Fibroblast of villous mesenchyme (primary cell): ENCODE results near the gene TTYH2. TPM values are rescaled to one million over a fixed set of nuclear protein-coding genes. Genes with fewer than 3 reads are reported as not detected.

ENCODE experiments used
- DNase-seq: peaks from one replicate; pipeline ENCODE4 v3.0.0-alpha.2; 2010; ENCODE audit warnings: low read depth
- H3K4me3 ChIP-seq: 2 replicates; pipeline ENCODE4 v1.5.1; 2011; ENCODE audit warnings: low read depth, mild to moderate bottlenecking, low read length
- CTCF ChIP-seq: IDR thresholded peaks from 2 replicates; pipeline ENCODE4 v1.5.1; 2012; ENCODE audit warnings: low read depth, mild to moderate bottlenecking, low read length; ENCODE audit not compliant: insufficient read depth
- total RNA-seq: library from RNA; depleted of rRNA; stranded (reverse); fragments of >200 nt; gene quantifications from 2 replicates; pipeline ENCODE4 v1.2.3, GENCODE V29; 2012

Gene TTYH2
- total RNA-seq, 1 donor, result 1.3 TPM

- no peak for TF ChIP-seq CTCF
- no peak overlapping the region for H3K4me3 ChIP-seq
- no peak for DNase-seq
These were observed 2.0 kb downstream of the TTYH2 start for GRCh38 chr17:74215342-74215727.

DNA sequence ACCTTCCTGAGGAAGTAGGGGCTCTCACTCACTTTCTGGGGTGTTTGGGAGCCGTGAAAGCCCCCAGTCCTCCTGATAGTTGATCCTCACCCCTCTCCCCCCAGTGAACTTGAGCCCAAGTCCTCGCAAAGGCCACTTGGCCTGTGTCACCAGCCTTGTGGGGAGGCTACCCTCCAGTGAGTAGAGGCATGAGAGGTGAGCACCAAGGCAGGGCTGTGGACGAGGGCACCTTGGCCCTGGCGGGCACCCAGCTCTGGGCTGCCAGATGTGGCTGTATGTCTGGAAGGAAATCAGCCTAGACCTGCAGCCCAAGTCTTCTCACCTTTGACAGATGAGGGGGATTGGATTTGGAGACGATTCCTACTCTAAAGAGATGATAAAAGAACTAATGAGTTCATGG is 3.1 kb downstream of the TTYH2 start:
- DNase-seq, result no peak
- no peak overlapping the region for H3K4me3 ChIP-seq
- no peak for TF ChIP-seq CTCF

GRCh38 chr17:74217037-74217730 is 3.8 kb downstream of the TTYH2 start:
- no peak for TF ChIP-seq CTCF
- H3K4me3 ChIP-seq, result no peak overlapping the region
- DNase-seq, result no peak

- TF ChIP-seq CTCF, result no peak
- DNase-seq, result no peak
- H3K4me3 ChIP-seq, result no peak overlapping the region
These were observed 4.5 kb downstream of the TTYH2 start for GRCh38 chr17:74217888-74218287.

- no peak for DNase-seq
- H3K4me3 ChIP-seq, result no peak overlapping the region
- TF ChIP-seq CTCF, result no peak
These were observed 5.1 kb downstream of the TTYH2 start for GRCh38 chr17:74218436-74218835.

GRCh38 chr17:74219576-74220133 is 6.3 kb downstream of the TTYH2 start:
- TF ChIP-seq CTCF, result no peak
- no peak overlapping the region for H3K4me3 ChIP-seq
- no peak for DNase-seq

DNA sequence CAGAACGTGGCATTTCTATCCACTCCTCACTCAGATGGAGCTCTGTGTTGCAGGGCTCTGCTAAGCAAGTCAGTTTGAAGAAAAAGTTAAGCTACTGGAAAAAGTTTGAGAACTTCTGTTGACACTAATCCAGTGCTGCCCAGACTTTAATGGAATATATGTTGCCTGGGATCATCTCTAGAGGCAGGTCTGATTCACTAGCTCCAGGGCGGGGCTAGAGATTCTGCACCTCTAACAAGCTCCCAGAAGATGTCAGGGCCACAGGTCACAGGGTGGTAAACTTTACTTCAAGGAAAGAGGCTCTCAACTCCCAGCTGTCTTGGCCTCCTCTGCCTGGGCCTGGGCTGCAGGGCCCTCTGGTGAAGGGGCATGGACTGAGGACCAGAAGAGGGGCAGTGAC is 6.8 kb downstream of the TTYH2 start:
- no peak overlapping the region for H3K4me3 ChIP-seq
- no peak for TF ChIP-seq CTCF
- no peak for DNase-seq
